Jurkat, Clone E6-1 (cell line): ENCODE measurements around the gene LHPP.

Experiments used
- DNase-seq: peaks from one replicate; pipeline ENCODE4 v3.0.0-alpha.2; 2011; ENCODE audit warnings: low read depth, low spot score
- H3K4me3 ChIP-seq: 2 replicates; pipeline ENCODE4 v1.5.1; 2011; ENCODE audit warnings: mild to moderate bottlenecking, low read length, control low read depth, moderate library complexity

Gene LHPP

GRCh38 chr10:124622158-124622557 is 160.5 kb downstream of the LHPP start:
- no peak overlapping the region for H3K4me3 ChIP-seq
- no peak for DNase-seq

GRCh38 chr10:124622866-124623536 is 161.4 kb downstream of the LHPP start:
- no peak for DNase-seq
- H3K4me3 ChIP-seq: no peak overlapping the region

- no peak for DNase-seq
- H3K4me3 ChIP-seq: no peak overlapping the region
These were observed 162.4 kb downstream of the LHPP start for GRCh38 chr10:124624006-124624405.

GRCh38 chr10:124624466-124624865 is 162.8 kb downstream of the LHPP start:
- no peak overlapping the region for H3K4me3 ChIP-seq
- no peak for DNase-seq

GRCh38 chr10:124624895-124625294 is 163.3 kb downstream of the LHPP start:
- H3K4me3 ChIP-seq: no peak overlapping the region
- DNase-seq: no peak

- peak; percentile 84 for DNase-seq
These were observed 164.2 kb downstream of the LHPP start for GRCh38 chr10:124625831-124626238.

GRCh38 chr10:124626759-124627380 is 165.2 kb downstream of the LHPP start:
- peak; percentile 98 for DNase-seq
- peak overlapping the region; percentile 59 for H3K4me3 ChIP-seq

More at GRCh38 chr10:124625831-124626238, 164.2 kb downstream of the LHPP start:
- H3K4me3 ChIP-seq: peak overlapping the region; percentile 59

- H3K4me3 ChIP-seq: peak overlapping the region; percentile 59
- DNase-seq: no peak
These were observed 166.4 kb downstream of the LHPP start for GRCh38 chr10:124627866-124628675.

- DNase-seq: no peak
- no peak overlapping the region for H3K4me3 ChIP-seq
These were observed 167.0 kb downstream of the LHPP start for GRCh38 chr10:124628676-124629021.

- no peak overlapping the region for H3K4me3 ChIP-seq
These were observed 167.8 kb downstream of the LHPP start for GRCh38 chr10:124629415-124629814.

GRCh38 chr10:124629842-124630241 is 168.2 kb downstream of the LHPP start:
- DNase-seq: no peak
- H3K4me3 ChIP-seq: no peak overlapping the region

More at GRCh38 chr10:124629415-124629814, 167.8 kb downstream of the LHPP start:
- DNase-seq: no peak

GRCh38 chr10:124630551-124630950 is 168.9 kb downstream of the LHPP start:
- DNase-seq: no peak
- no peak overlapping the region for H3K4me3 ChIP-seq

GRCh38 chr10:124632064-124632531 is 170.5 kb downstream of the LHPP start:
- H3K4me3 ChIP-seq: no peak overlapping the region
- no peak for DNase-seq

GRCh38 chr10:124632566-124632965 is 170.9 kb downstream of the LHPP start:
- DNase-seq: no peak
- no peak overlapping the region for H3K4me3 ChIP-seq

GRCh38 chr10:124636271-124636995 is 174.8 kb downstream of the LHPP start:
- DNase-seq: peak; percentile 71
- no peak overlapping the region for H3K4me3 ChIP-seq

GRCh38 chr10:124637091-124637700 is 175.6 kb downstream of the LHPP start:
- no peak for DNase-seq
- H3K4me3 ChIP-seq: peak overlapping the region; percentile 26

GRCh38 chr10:124637746-124638145 is 176.1 kb downstream of the LHPP start:
- H3K4me3 ChIP-seq: no peak overlapping the region
- DNase-seq: no peak

- DNase-seq: no peak
- H3K4me3 ChIP-seq: no peak overlapping the region
These were observed 177.6 kb downstream of the LHPP start for GRCh38 chr10:124639206-124639605.

GRCh38 chr10:124639646-124640045 is 178.0 kb downstream of the LHPP start:
- H3K4me3 ChIP-seq: no peak overlapping the region
- DNase-seq: no peak
